Adrenal gland (tissue), 5 donors: Measurements from ENCODE around the gene TPST1.

Experiments used
- CTCF ChIP-seq, 6 experiments: fragments of 450-650 bp in 4 of 6; fragments of 200-600 bp in 2 of 6; sonication (generic) in 1 of 6; IDR thresholded peaks; 1 replicate in 5 of 6; 2 replicates in 1 of 6; pipeline versions ENCODE4 v1.5.1 to v1.8.0; 2016 to 2021; ENCODE audit warnings: antibody characterized with exemption in 6 of 6, mild to moderate bottlenecking in 2 of 6, moderate library complexity in 1 of 6
- POLR2A ChIP-seq, 2 donors: fragments of 450-650 bp; IDR thresholded peaks; one replicate each; pipeline ENCODE4 v1.6.1; 2017; ENCODE audit warnings: antibody characterized with exemption in 2 of 2, mild to moderate bottlenecking in 2 of 2, moderate library complexity in 1 of 2
- donor health status: DM: no; HTN: no; CAD: no.

GRCh38 chr7:66261941-66262340 lies 56.8 kb downstream of the TPST1 start:
- TF ChIP-seq CTCF (IDR thresholded peaks at IDR 0.05) (no peak), POLR2A (IDR thresholded peaks at IDR 0.05) (no peak)
